ENCODE results near the gene SLC12A4. TPM values are rescaled to one million over a fixed set of nuclear protein-coding genes. Genes with fewer than 3 reads are reported as not detected.
A peak's percentile ranks its signal among the peaks of the same experiment; 100 is the strongest.

SLC12A4 gene
- total and polyA plus RNA-seq, 2 of the 13 experiments (the other 11 are each of a cell fraction or from before 2014, with no cell fraction given), result 65.1 to 84.3 TPM

DNA sequence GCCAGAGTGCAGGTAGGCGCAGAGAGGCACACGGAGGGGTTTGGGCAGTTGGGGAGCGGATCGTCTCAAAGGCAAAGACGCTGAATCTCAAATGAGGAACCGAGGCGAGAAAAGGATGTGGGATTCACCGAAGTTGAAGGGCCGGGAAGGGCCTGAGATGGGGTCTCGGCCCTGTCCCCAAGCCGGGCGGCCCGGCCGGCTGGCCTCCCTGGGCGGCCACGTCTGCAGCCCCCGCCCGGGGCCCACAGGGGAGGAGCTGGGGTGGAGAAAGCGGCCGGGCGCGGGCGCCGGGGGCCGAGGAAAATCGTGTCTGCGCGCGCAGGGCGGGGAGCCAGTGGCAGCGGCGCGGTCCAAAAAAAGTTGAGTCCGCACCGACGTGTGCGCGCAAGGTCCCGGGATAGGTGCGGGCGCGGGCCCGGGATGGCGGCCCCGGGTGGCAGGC, 458 bp downstream of the SLC12A4 start (continued):
- 0 out of 2 replicates have a peak, but pooled peaks have one; percentile 6 for TF ChIP-seq ZNF503 (CRISPR knock-in tag; IDR thresholded peaks at IDR 0.05)
- no peak for TF ChIP-seq ZBTB40 (IDR thresholded peaks at IDR 0.05)
- peak; percentile 2; the same call in 1 of the 2 replicates for TF ChIP-seq ZBTB40 (CRISPR knock-in tag; IDR thresholded peaks at IDR 0.05)
- no peak for TF ChIP-seq ZBTB20 (CRISPR knock-in tag; IDR thresholded peaks at IDR 0.05; ENCODE audit: borderline replicate concordance, low read depth)
- TF ChIP-seq PRDM15 (CRISPR knock-in tag; IDR thresholded peaks at IDR 0.05), result 0 out of 2 replicates have a peak, but pooled peaks have one; percentile 41
- no peak for TF ChIP-seq SOX13 (IDR thresholded peaks at IDR 0.05)
- no peak for TF ChIP-seq SOX13 (CRISPR knock-in tag; conservative IDR thresholded peaks at IDR 0.05 in 1 of 2, IDR thresholded peaks at IDR 0.05 in 1 of 2)
- TF ChIP-seq ZSCAN20 (CRISPR knock-in tag; IDR thresholded peaks at IDR 0.05; ENCODE audit: borderline replicate concordance), result peak; percentile 31; the same call in 1 of the 2 replicates
- peak; percentile 34; the same call in 1 of the 2 replicates for TF ChIP-seq ZNF589 (CRISPR knock-in tag; conservative IDR thresholded peaks at IDR 0.05)
- TF ChIP-seq UBTF (CRISPR knock-in tag; IDR thresholded peaks at IDR 0.05), result peak; percentile 57
- TF ChIP-seq HIVEP1 (CRISPR knock-in tag; IDR thresholded peaks at IDR 0.05), result 0 out of 2 replicates have a peak, but pooled peaks have one; percentile 6
- 0 out of 2 replicates have a peak, but pooled peaks have one; percentile 30 for TF ChIP-seq ZNF30 (CRISPR knock-in tag; IDR thresholded peaks at IDR 0.05)
